Type B pancreatic cell (in vitro differentiated cells): ENCODE results near the gene PRDM5. TPM values are rescaled to one million over a fixed set of nuclear protein-coding genes. Genes with fewer than 3 reads are reported as not detected.

Source experiments
- DNase-seq: peaks from one replicate; pipeline ENCODE4 v3.0.0; 2021; ENCODE audit warnings: mixed read lengths; ENCODE audit not compliant: unreplicated experiment; ENCODE audit errors: extremely low spot score
- H3K27ac Mint-ChIP-seq: 2 replicates; pipeline ENCODE4 v1.8.0; 2021; ENCODE audit warnings: mild to moderate bottlenecking, mixed read lengths
- H3K27me3 Mint-ChIP-seq: 2 replicates; pipeline ENCODE4 v1.8.0; 2021; ENCODE audit warnings: mixed read lengths
- H3K36me3 Mint-ChIP-seq: 2 replicates; pipeline ENCODE4 v1.8.0; 2021; ENCODE audit warnings: mixed read lengths
- H3K4me1 Mint-ChIP-seq: one replicate; pipeline ENCODE4 v1.8.0; 2021; ENCODE audit warnings: mixed read lengths; ENCODE audit not compliant: unreplicated experiment
- H3K4me3 Mint-ChIP-seq: 2 replicates; pipeline ENCODE4 v1.8.0; 2021; ENCODE audit warnings: mild to moderate bottlenecking, mixed read lengths
- H3K9me3 Mint-ChIP-seq: 2 replicates; pipeline ENCODE4 v1.8.0; 2021; ENCODE audit warnings: mixed read lengths
- total RNA-seq: library from RNA; stranded (reverse); gene quantifications from 2 replicates; pipeline ENCODE4 v1.2.1, GENCODE V29; 2021; ENCODE audit warnings: low replicate concordance
- TF ChIP-seq, protein P1 (sequence below): fragments of 200-600 bp; sonication (generic); conservative IDR thresholded peaks from 2 replicates; pipeline ENCODE4 v1.5.0; 2021; ENCODE audit warnings: antibody characterized with exemption, mild to moderate bottlenecking

Gene PRDM5
- total RNA-seq, 1 donor from 2014 or later, result 15.7 TPM

DNA sequence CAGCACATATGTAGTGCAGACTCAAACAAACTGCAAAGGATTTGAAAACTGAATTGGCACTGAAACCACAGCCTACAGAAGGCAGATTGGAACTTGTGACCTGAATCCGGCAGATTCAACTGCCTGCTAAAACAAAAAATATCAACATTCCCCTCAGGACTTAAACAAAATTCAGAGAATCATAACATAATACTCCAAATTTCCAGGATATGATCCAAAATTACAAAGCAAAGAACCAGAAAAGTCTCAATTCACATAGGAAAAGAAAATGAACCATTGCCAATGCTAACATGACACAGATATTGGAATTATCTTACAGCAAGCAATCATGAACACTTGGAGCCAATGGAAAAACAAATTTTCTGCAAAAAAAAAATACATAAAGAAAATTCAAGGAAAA lies 250.4 kb downstream of the PRDM5 start:
- H3K4me3 Mint-ChIP-seq, result no peak overlapping the region
- DNase-seq, result no peak
- H3K36me3 Mint-ChIP-seq, result no peaks in the 10 kb centered on the region
- H3K9me3 Mint-ChIP-seq, result peaks cover 14% of the 10 kb centered on the region
- TF ChIP-seq, protein P1, sequence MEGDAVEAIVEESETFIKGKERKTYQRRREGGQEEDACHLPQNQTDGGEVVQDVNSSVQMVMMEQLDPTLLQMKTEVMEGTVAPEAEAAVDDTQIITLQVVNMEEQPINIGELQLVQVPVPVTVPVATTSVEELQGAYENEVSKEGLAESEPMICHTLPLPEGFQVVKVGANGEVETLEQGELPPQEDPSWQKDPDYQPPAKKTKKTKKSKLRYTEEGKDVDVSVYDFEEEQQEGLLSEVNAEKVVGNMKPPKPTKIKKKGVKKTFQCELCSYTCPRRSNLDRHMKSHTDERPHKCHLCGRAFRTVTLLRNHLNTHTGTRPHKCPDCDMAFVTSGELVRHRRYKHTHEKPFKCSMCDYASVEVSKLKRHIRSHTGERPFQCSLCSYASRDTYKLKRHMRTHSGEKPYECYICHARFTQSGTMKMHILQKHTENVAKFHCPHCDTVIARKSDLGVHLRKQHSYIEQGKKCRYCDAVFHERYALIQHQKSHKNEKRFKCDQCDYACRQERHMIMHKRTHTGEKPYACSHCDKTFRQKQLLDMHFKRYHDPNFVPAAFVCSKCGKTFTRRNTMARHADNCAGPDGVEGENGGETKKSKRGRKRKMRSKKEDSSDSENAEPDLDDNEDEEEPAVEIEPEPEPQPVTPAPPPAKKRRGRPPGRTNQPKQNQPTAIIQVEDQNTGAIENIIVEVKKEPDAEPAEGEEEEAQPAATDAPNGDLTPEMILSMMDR, result no peak
- no peaks in the 10 kb centered on the region for H3K4me1 Mint-ChIP-seq
- H3K27ac Mint-ChIP-seq, result no peak overlapping the region
- no peaks in the 10 kb centered on the region for H3K27me3 Mint-ChIP-seq

DNA sequence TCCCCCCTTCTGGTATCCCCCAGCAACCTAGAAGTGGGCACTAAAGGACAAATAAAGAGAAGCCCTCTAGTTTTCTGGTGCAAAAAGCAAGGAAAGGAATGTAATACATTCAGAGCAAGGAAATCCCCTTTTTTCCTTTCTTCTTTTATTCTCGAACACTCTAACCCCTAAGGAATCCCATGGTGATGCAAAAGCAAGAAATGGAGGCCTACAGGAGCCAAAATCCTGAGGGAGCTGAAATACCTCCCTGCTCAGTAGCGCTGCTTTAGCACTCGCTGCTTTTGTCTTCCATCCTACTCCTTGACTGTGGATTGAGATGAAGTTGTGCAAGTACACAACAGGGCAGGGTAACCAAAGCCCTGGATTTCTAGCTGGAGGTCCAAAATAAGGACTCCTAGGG lies 251.0 kb downstream of the PRDM5 start:
- Mint-ChIP-seq H3K4me3 (no peak overlapping the region), H3K27ac (no peak overlapping the region), H3K27me3 (no peaks in the 10 kb centered on the region), H3K4me1 (no peaks in the 10 kb centered on the region), H3K9me3 (peaks cover 13% of the 10 kb centered on the region), H3K36me3 (no peaks in the 10 kb centered on the region)
- no peak for DNase-seq
- TF ChIP-seq, protein P1, result no peak

DNA sequence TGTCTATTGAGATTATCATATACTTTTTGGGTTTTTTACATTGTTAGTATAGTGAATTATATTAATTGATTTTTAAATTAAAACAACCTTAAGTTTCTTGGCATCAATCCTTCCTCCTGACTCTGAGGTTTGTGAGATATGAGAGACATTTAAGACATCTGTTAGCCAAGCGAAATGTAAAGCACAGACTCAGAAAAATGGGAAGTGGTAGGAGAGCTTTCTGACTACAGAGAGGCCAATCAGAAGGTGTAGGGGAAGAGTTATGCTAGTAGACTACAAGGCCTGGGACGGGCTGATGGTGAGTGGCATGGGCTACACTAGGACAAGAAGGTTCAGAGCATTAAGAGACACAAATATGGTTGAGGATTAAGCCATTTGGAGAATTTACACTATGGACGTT lies 255.4 kb downstream of the PRDM5 start:
- Mint-ChIP-seq H3K27ac (no peak overlapping the region), H3K27me3 (no peaks in the 10 kb centered on the region), H3K4me1 (no peaks in the 10 kb centered on the region), H3K36me3 (no peaks in the 10 kb centered on the region), H3K9me3 (peaks cover 5% of the 10 kb centered on the region), H3K4me3 (no peak overlapping the region)
- TF ChIP-seq, protein P1, result no peak
- DNase-seq, result no peak

DNA sequence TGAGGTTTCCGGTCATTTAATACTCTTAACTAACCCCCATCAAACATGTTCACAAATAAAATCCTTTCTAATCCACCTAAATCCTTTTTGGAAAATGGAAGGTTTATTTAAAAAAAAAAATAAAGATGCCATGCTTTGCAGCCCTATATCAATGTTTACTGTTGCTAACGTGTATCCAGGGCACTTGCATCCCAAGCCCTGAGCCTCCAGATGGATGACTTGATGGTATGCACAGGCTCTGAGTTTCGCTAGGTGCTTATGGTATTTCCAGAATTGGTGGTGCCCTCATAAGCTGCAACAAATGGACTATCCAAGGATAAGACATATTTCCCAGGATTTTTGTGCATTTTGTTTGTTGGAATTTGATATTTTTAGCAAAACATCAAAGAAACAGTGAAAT lies 257.7 kb downstream of the PRDM5 start:
- H3K36me3 Mint-ChIP-seq, result no peaks in the 10 kb centered on the region
- DNase-seq, result no peak
- H3K9me3 Mint-ChIP-seq, result no peaks in the 10 kb centered on the region
- no peak overlapping the region for H3K4me3 Mint-ChIP-seq
- no peak overlapping the region for H3K27ac Mint-ChIP-seq
- TF ChIP-seq, protein P1, result no peak
- H3K27me3 Mint-ChIP-seq, result no peaks in the 10 kb centered on the region
- H3K4me1 Mint-ChIP-seq, result peaks cover 2% of the 10 kb centered on the region

DNA sequence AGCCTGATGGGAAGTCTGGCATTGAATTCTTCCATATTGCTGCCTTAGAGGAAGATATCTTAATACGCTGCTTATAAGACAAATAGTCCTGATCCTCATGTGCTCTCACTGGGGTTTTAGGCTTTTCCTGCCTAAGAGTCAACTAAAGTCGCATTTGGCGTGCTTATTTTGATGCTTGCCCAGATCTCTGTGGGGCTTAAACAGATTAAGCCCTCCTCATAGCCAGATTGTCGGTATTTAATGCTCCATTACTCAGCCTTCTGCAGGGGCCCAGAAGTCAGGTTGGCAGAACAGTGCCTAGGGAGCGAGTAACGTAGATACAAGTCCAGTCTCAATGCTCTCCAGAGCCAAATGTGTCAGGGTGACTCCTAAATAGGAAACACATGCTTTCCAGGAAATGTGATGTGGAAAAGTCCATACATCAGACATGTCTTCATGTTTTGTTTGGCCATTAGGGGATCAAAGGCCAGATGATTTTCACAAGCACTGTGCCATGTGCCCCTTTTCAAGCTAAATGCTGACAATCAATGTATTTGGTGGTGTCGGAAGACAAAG lies 262.8 kb downstream of the PRDM5 start:
- no peaks in the 10 kb centered on the region for H3K36me3 Mint-ChIP-seq
- DNase-seq, result no peak
- no peak overlapping the region for H3K4me3 Mint-ChIP-seq
- no peaks in the 10 kb centered on the region for H3K9me3 Mint-ChIP-seq
- H3K27me3 Mint-ChIP-seq, result no peaks in the 10 kb centered on the region
- TF ChIP-seq, protein P1, result no peak
- H3K4me1 Mint-ChIP-seq, result peaks cover 14% of the 10 kb centered on the region
- H3K27ac Mint-ChIP-seq, result no peak overlapping the region

DNA sequence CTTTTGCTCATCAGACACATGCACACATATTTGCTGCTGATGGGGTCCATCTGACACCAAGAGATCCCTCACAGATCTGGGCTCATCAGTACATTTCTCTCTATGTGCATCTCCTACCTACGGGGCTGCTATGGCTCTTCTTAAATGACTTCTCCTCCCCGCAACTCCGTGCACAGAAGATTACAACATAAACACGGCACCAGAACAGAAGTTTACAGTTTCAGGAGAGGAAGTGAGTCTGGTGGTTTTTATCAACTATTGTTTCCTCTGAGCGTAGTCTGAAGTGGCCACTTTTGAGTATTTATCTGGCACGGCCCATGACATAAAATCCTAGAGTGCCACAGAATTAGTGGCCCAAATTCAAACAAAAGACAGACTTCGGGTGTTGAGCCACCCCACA lies 263.8 kb downstream of the PRDM5 start:
- TF ChIP-seq, protein P1, result no peak

More for the DNA sequence above, 263.8 kb downstream of the PRDM5 start:
- Mint-ChIP-seq H3K27ac (no peak overlapping the region), H3K9me3 (no peaks in the 10 kb centered on the region), H3K27me3 (no peaks in the 10 kb centered on the region), H3K4me3 (no peak overlapping the region), H3K36me3 (no peaks in the 10 kb centered on the region), H3K4me1 (peaks cover 14% of the 10 kb centered on the region)
- DNase-seq, result no peak
